B cell (primary cell): ENCODE data around the gene TLE2. TPM values are rescaled to one million over a fixed set of nuclear protein-coding genes. Genes with fewer than 3 reads are reported as not detected.

ENCODE experiments used
- ATAC-seq: fragments of 200-7000 bp; cut with Tn5 transposase; one replicate; pipeline ENCODE4 v1.10.0; 2021; ENCODE audit warnings: low read depth, mild to moderate bottlenecking, moderate number of reproducible peaks, moderate library complexity
- CTCF ChIA-PET: fragments of 350-600 bp; sonication (Branson Sonifier 250); formaldehyde crosslinking; loops from one replicate; lab custom pipeline; 2021; ENCODE audit warnings: antibody characterized with exemption, inconsistent platforms; lab: Charles Lee
- POLR2A ChIA-PET: fragments of 350-600 bp; sonication (Branson Sonifier 250); formaldehyde crosslinking; loops from one replicate; lab custom pipeline; 2021; ENCODE audit warnings: antibody characterized with exemption; lab: Charles Lee
- DNase-seq: peaks from one replicate; pipeline ENCODE4 v3.0.0; 2013
- H2AFZ ChIP-seq: 2 replicates; pipeline ENCODE4 v1.6.1; 2012; ENCODE audit warnings: mild to moderate bottlenecking, low read depth, low read length; ENCODE audit not compliant: insufficient read depth, poor library complexity, severe bottlenecking
- H3K27ac ChIP-seq, 2 donors: 1 replicate in 1 of 2; 2 replicates in 1 of 2; pipeline ENCODE4 v1.5.1; 2012 to 2013; ENCODE audit warnings: low read length in 2 of 2, mild to moderate bottlenecking in 2 of 2, moderate library complexity in 1 of 2
- H3K27me3 ChIP-seq, 4 experiments: fragments of 200-600 bp in 1 of 4; sonication (generic) in 1 of 4; replicated peaks in 1 of 4; 1 replicate in 2 of 4; 2 replicates in 2 of 4; pipeline versions ENCODE4 v1.6.1 to v1.7.0; 2013 to 2016; ENCODE audit warnings: low read length in 3 of 4, mild to moderate bottlenecking in 2 of 4, mixed read lengths in 1 of 4, moderate library complexity in 1 of 4; ENCODE audit not compliant: insufficient read depth in 4 of 4, control insufficient read depth in 3 of 4; ENCODE audit errors: control extremely low read depth in 1 of 4
- H3K36me3 ChIP-seq, 2 experiments: replicated peaks in 1 of 2; 1 replicate in 1 of 2; 2 replicates in 1 of 2; pipeline versions ENCODE4 v1.6.1 to v1.7.1; 2013; ENCODE audit warnings: low read length in 1 of 2; ENCODE audit not compliant: insufficient read depth in 2 of 2, control insufficient read depth in 1 of 2; ENCODE audit errors: control extremely low read depth in 1 of 2, extremely low read depth in 1 of 2
- H3K4me1 ChIP-seq, 2 donors: fragments of 200-600 bp in 1 of 2; sonication (generic) in 1 of 2; 1 replicate in 1 of 2; 2 replicates in 1 of 2; pipeline versions ENCODE4 v1.5.1 to v1.6.1; 2013 to 2017; ENCODE audit warnings: low read length in 2 of 2; ENCODE audit not compliant: control insufficient read depth in 2 of 2, insufficient read depth in 2 of 2
- H3K4me2 ChIP-seq: replicated peaks from 2 replicates; pipeline ENCODE3; 2012; ENCODE audit warnings: mild to moderate bottlenecking, low read depth, low read length; ENCODE audit not compliant: poor library complexity, severe bottlenecking
- H3K4me3 ChIP-seq, 5 experiments: fragments of 200-600 bp in 1 of 5; sonication (generic) in 1 of 5; 1 replicate in 3 of 5; 2 replicates in 2 of 5; pipeline versions ENCODE4 v1.5.1 to v1.7.0; 2011 to 2016; ENCODE audit warnings: low read length in 4 of 5, mild to moderate bottlenecking in 4 of 5, low read depth in 2 of 5, control low read depth in 1 of 5, moderate library complexity in 1 of 5; ENCODE audit not compliant: insufficient read depth in 1 of 5; ENCODE audit errors: control extremely low read depth in 1 of 5, extremely low read depth in 1 of 5
- H3K79me2 ChIP-seq: fragments of 200-600 bp; sonication (generic); one replicate; pipeline ENCODE4 v1.6.0; 2016; ENCODE audit warnings: low read length; ENCODE audit not compliant: control insufficient read depth, insufficient read depth
- H3K9ac ChIP-seq: fragments of 200-600 bp; sonication (generic); 2 replicates; pipeline ENCODE4 v1.6.1; 2017; ENCODE audit warnings: mild to moderate bottlenecking, low read length, moderate library complexity
- H3K9me3 ChIP-seq, 3 donors: one replicate each; pipeline versions ENCODE4 v1.6.1 to v1.7.1; 2013; ENCODE audit warnings: low read length in 2 of 3; ENCODE audit not compliant: control insufficient read depth in 2 of 3, insufficient read depth in 1 of 3; ENCODE audit errors: control extremely low read depth in 1 of 3
- H4K20me1 ChIP-seq: 2 replicates; pipeline ENCODE4 v1.6.0; 2012; ENCODE audit warnings: mild to moderate bottlenecking, low read length; ENCODE audit not compliant: insufficient read depth, control insufficient read depth, poor library complexity, severe bottlenecking
- H3K27ac Mint-ChIP-seq: one replicate; pipeline ENCODE4 v1.8.0; 2021; ENCODE audit warnings: mixed read lengths
- H3K27me3 Mint-ChIP-seq: one replicate; pipeline ENCODE4 v1.8.0; 2021; ENCODE audit warnings: mixed read lengths
- H3K4me1 Mint-ChIP-seq: one replicate; pipeline ENCODE4 v1.8.0; 2021; ENCODE audit warnings: mixed read lengths
- H3K4me3 Mint-ChIP-seq: one replicate; pipeline ENCODE4 v1.8.0; 2021; ENCODE audit warnings: mixed read lengths
- H3K9me3 Mint-ChIP-seq: one replicate; pipeline ENCODE4 v1.8.0; 2022; ENCODE audit warnings: mixed read lengths; ENCODE audit not compliant: insufficient read depth
- CTCF ChIP-seq: fragments of 200-600 bp; IDR thresholded peaks from one replicate; pipeline ENCODE4 v1.8.0; 2022; ENCODE audit warnings: antibody characterized with exemption, mild to moderate bottlenecking
- EZH2 ChIP-seq: IDR thresholded peaks from 2 replicates; pipeline ENCODE4 v1.6.1; 2012; ENCODE audit warnings: borderline replicate concordance, low read depth, mild to moderate bottlenecking, moderate library complexity, low read length; ENCODE audit not compliant: insufficient read depth, poor library complexity, severe bottlenecking
- WGBS: methylation state at CpG from one replicate; pipeline ENCODE4 v1.1.5; 2013; ENCODE audit warnings: missing lambda C conversion rate; ENCODE audit not compliant: insufficient coverage; 5-methylcytosine and 5-hydroxymethylcytosine counted together
- intact Hi-C: fragments of 100-400 bp; cut with micrococcal nuclease; formaldehyde crosslinking; loops from one replicate; pipeline ENCODE4 v1.10.0; 2022
- polyA plus RNA-seq: library from polyadenylated mRNA; depleted of rRNA; stranded (reverse); fragments of >200 nt; gene quantifications from 2 replicates; pipeline ENCODE4 v1.2.3, GENCODE V29; 2012
- total RNA-seq, 2 donors: library from RNA; stranded (reverse); fragments of 120-200 nt in 1 of 2; gene quantifications; 1 replicate in 1 of 2; 2 replicates in 1 of 2; pipeline versions ENCODE4 v1.2.3 to v1.2.4, GENCODE V29; 2013 to 2022

The TLE2 gene
- total and polyA plus RNA-seq, 2 donors (not counting 1 experiment from before 2014, with no cell fraction given) = 3.0 to 5.3 TPM

- H3K27ac ChIP-seq = no peak overlapping the region
- Mint-ChIP-seq H3K27me3 (no peaks in the 10 kb centered on the region), H3K27ac (no peak overlapping the region), H3K4me1 (peaks cover 5% of the 10 kb centered on the region), H3K4me3 (no peak overlapping the region), H3K9me3 (no peaks in the 10 kb centered on the region)
- no peaks in the 10 kb centered on the region for H3K79me2 ChIP-seq
- H3K27me3 ChIP-seq = no peaks in the 10 kb centered on the region
- WGBS = over 99% methylated on average over 10 of the region's 12 CpGs
- no peak for DNase-seq
- H4K20me1 ChIP-seq = no peaks in the 10 kb centered on the region
- no peak overlapping the region for H2AFZ ChIP-seq
- H3K4me2 ChIP-seq = no peak overlapping the region
- TF ChIP-seq EZH2 = no peak
- TF ChIP-seq CTCF = no peak
- peaks cover 3 to 7% of the 10 kb centered on the region in 2 donors for H3K4me1 ChIP-seq
- H3K4me3 ChIP-seq = no peak overlapping the region
- ATAC-seq = no peak
- intact Hi-C loops = loop anchor here (10.0 kb wide), 1 partner anchor 115 kb away; no protein-coding TSS in a partner anchor
- ChIA-PET CTCF (interaction anchor here (0.6 to 15.0 kb wide), 5 partner anchors 10 to 201 kb away, joined by 3 to 281 read pairs (median 8); no protein-coding TSS in a partner anchor), POLR2A (interaction anchor here (1.8 kb wide), 1 partner anchor 9 kb away, joined by 5 read pairs; no protein-coding TSS in a partner anchor)
- peaks cover 0 to 5% (median 0%) of the 10 kb centered on the region in 3 donors for H3K9me3 ChIP-seq
- H3K36me3 ChIP-seq = no peaks in the 10 kb centered on the region
- no peak overlapping the region for H3K9ac ChIP-seq
These were observed 69.0 kb downstream of the TLE2 start for GRCh38 chr19:2960120-2960519.

GRCh38 chr19:2957160-2957559, 71.9 kb downstream of the TLE2 start:
- peaks cover under 1 to 4% of the 10 kb centered on the region in 2 donors for H3K4me1 ChIP-seq
- no peak overlapping the region for H2AFZ ChIP-seq
- ChIA-PET POLR2A (no interaction called here), CTCF (interaction anchor here (0.5 to 15.0 kb wide), 7 partner anchors 9 to 675 kb away, joined by 3 to 281 read pairs (median 4); partner anchors contain the start of gene PEAK3)
- no peak overlapping the region for H3K27ac ChIP-seq
- no peak overlapping the region for H3K9ac ChIP-seq
- no peaks in the 10 kb centered on the region for H3K27me3 ChIP-seq
- intact Hi-C loops = no loop called here
- no peak overlapping the region for H3K4me3 ChIP-seq
- TF ChIP-seq EZH2 = no peak
- TF ChIP-seq CTCF = no peak
- Mint-ChIP-seq H3K27me3 (no peaks in the 10 kb centered on the region), H3K4me1 (peaks cover 3% of the 10 kb centered on the region), H3K27ac (no peak overlapping the region), H3K9me3 (no peaks in the 10 kb centered on the region), H3K4me3 (no peak overlapping the region)
- H3K79me2 ChIP-seq = no peaks in the 10 kb centered on the region
- no peak overlapping the region for H3K4me2 ChIP-seq
- H3K9me3 ChIP-seq = no peaks in the 10 kb centered on the region
- WGBS = 94% methylated on average over 3 of the region's 5 CpGs
- no peaks in the 10 kb centered on the region for H4K20me1 ChIP-seq
- no peak for DNase-seq
- no peaks in the 10 kb centered on the region for H3K36me3 ChIP-seq
- no peak for ATAC-seq
